Uterus (tissue), 4 donors: ENCODE data around the gene GBGT1. TPM values are rescaled to one million over a fixed set of nuclear protein-coding genes. Genes with fewer than 3 reads are reported as not detected.

Experiments
- DNase-seq, 2 donors: peaks; one replicate each; pipeline ENCODE4 v3.0.0-alpha.2; 2019 to 2020
- H3K27ac ChIP-seq, 2 donors: fragments of 200-600 bp; sonication (generic); 1 replicate in 1 of 2; 2 replicates in 1 of 2; pipeline ENCODE4 v1.5.1; 2016 to 2018
- H3K27me3 ChIP-seq, 2 donors: fragments of 200-600 bp; sonication (generic); one replicate each; pipeline ENCODE4 v1.5.1; 2018 to 2019; ENCODE audit warnings: control low read depth in 1 of 2
- H3K36me3 ChIP-seq, 2 donors: fragments of 200-600 bp; sonication (generic); one replicate each; pipeline ENCODE4 v1.5.1; 2019; ENCODE audit warnings: control low read depth in 1 of 2
- H3K4me1 ChIP-seq, 2 donors: fragments of 200-600 bp; sonication (generic); one replicate each; pipeline ENCODE4 v1.5.1; 2018 to 2019; ENCODE audit warnings: control low read depth in 1 of 2
- H3K4me3 ChIP-seq, 2 donors: fragments of 200-600 bp; sonication (generic); 1 replicate in 1 of 2; 2 replicates in 1 of 2; pipeline ENCODE4 v1.5.1; 2018 to 2019; ENCODE audit warnings: mild to moderate bottlenecking in 1 of 2
- H3K9me3 ChIP-seq, 2 donors: fragments of 200-600 bp; sonication (generic); one replicate each; pipeline ENCODE4 v1.5.1; 2019; ENCODE audit warnings: control low read depth in 1 of 2
- CTCF ChIP-seq, 4 experiments: fragments of 200-600 bp in 2 of 4; fragments of 450-650 bp in 2 of 4; sonication (generic) in 2 of 4; IDR thresholded peaks; one replicate each; pipeline ENCODE4 v1.5.1; 2016 to 2019; ENCODE audit warnings: antibody characterized with exemption in 4 of 4, mild to moderate bottlenecking in 2 of 4, moderate library complexity in 1 of 4
- POLR2A ChIP-seq, 2 donors: fragments of 450-650 bp; IDR thresholded peaks; one replicate each; pipeline ENCODE4 v1.6.1; 2016; ENCODE audit warnings: antibody characterized with exemption in 2 of 2, mild to moderate bottlenecking in 1 of 2, moderate library complexity in 1 of 2
- intact Hi-C: fragments of 100-400 bp; cut with DNase I; formaldehyde crosslinking; loops from one replicate; pipeline ENCODE4 v1.15.1; 2023; ENCODE audit warnings: low total_unique reads
- total RNA-seq, 4 donors: library from RNA; depleted of rRNA in 3 of 4; stranded (reverse); fragments of >200 nt in 3 of 4; gene quantifications; one replicate each; pipeline versions ENCODE4 v1.1.0 to v1.2.4, GENCODE V29; 2014 to 2023
- donor health status: DM: yes; HTN: yes; CAD: no.

GBGT1 gene
- total RNA-seq, 4 donors from 2014 or later, result 3.5 to 28.5 (median 9.8) TPM

GRCh38 chr9:133151041-133151440 lies 12.7 kb downstream of the GBGT1 start:
- no peak overlapping the region for H3K27ac ChIP-seq

GRCh38 chr9:133149130-133150015 lies 14.3 kb downstream of the GBGT1 start:
- intact Hi-C loops, result loop anchor here (10.0 kb wide), 1 partner anchor 125 kb away; no protein-coding TSS in a partner anchor
- H3K27me3 ChIP-seq, result no peaks in the 10 kb centered on the region
- peak overlapping the region; percentile 38 to 62 for H3K4me3 ChIP-seq
- peak; percentile 86 to 90 for DNase-seq
- H3K4me1 ChIP-seq, result peaks cover 0 to 22% of the 10 kb centered on the region in 2 donors
- H3K36me3 ChIP-seq, result no peaks in the 10 kb centered on the region
- peak; percentile 46 to 49 for TF ChIP-seq POLR2A (IDR thresholded peaks at IDR 0.05)
- TF ChIP-seq CTCF (IDR thresholded peaks at IDR 0.05), result peak in 3 of 4 experiments; percentile 23 to 40 (median 26)
- no peaks in the 10 kb centered on the region for H3K9me3 ChIP-seq
- peak overlapping the region; percentile 86 to 91 for H3K27ac ChIP-seq

More at GRCh38 chr9:133151041-133151440, 12.7 kb downstream of the GBGT1 start:
- intact Hi-C loops, result no loop called here
- Histone ChIP-seq H3K4me3 (no peak overlapping the region), H3K36me3 (no peaks in the 10 kb centered on the region), H3K27me3 (no peaks in the 10 kb centered on the region), H3K4me1 (peaks cover 0 to 17% of the 10 kb centered on the region in 2 donors), H3K9me3 (no peaks in the 10 kb centered on the region)
- no peak for TF ChIP-seq POLR2A (IDR thresholded peaks at IDR 0.05)
- no peak for TF ChIP-seq CTCF (IDR thresholded peaks at IDR 0.05)
- no peak for DNase-seq

DNA sequence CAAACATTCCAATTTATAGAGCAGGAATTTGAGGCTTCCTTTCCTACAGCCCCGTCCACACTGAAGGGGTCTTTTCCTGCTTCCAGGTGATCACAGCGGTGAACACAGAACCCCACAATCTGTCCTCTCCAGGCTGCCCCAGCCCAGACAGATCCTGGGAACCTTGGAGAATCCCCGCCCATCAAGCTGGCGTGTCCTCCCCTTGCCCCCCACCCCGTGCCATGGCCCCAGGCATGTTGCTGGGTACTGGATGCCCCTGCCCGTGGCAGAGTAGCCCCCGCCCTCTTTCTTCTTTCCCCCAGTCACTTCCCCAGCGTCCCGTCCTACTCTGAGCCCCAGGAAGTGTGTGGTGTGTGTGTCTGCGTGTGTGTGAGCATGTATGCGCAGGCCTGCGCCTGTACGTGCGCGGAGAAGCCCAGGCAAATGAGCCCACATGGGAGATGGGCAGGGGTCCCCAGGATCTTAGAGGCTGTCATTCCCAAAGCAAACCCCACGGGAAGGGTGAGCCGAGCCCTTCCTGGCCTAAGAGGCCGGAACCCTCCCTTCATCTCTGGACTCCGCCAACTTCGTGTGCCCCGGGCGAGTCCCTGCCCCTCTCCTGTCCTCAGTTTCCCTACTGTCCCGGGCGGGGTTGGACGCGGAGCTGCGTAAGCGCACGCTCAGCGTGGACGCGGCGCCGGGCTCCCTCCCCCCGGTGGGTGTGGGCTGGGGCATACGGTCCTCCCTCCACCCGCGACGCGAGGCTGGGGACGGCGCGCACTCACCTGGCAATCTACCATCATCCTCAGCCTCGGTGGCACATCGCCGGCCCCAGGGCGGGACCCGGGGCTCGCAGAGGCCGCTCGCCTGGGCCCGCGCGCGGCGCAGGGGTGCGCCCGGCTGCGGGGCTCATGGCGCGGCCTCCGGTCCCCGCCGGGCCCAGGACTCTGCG lies 15.2 kb downstream of the GBGT1 start:
- peak; percentile 57 to 68 for DNase-seq
- TF ChIP-seq POLR2A (IDR thresholded peaks at IDR 0.05), result peak in 1 of 2 donors; percentile 19
- TF ChIP-seq CTCF (IDR thresholded peaks at IDR 0.05), result peak in 1 of 4 experiments; percentile 14
- H3K4me1 ChIP-seq, result peaks cover 4 to 27% of the 10 kb centered on the region in 2 donors
- no peaks in the 10 kb centered on the region for H3K27me3 ChIP-seq
- no peaks in the 10 kb centered on the region for H3K9me3 ChIP-seq
- H3K4me3 ChIP-seq, result peak overlapping the region; percentile 62 to 74
- no peaks in the 10 kb centered on the region for H3K36me3 ChIP-seq
- intact Hi-C loops, result loop anchor here (10.0 kb wide), 1 partner anchor 124 kb away; no protein-coding TSS in a partner anchor
- peak overlapping the region; percentile 86 to 91 for H3K27ac ChIP-seq

DNA sequence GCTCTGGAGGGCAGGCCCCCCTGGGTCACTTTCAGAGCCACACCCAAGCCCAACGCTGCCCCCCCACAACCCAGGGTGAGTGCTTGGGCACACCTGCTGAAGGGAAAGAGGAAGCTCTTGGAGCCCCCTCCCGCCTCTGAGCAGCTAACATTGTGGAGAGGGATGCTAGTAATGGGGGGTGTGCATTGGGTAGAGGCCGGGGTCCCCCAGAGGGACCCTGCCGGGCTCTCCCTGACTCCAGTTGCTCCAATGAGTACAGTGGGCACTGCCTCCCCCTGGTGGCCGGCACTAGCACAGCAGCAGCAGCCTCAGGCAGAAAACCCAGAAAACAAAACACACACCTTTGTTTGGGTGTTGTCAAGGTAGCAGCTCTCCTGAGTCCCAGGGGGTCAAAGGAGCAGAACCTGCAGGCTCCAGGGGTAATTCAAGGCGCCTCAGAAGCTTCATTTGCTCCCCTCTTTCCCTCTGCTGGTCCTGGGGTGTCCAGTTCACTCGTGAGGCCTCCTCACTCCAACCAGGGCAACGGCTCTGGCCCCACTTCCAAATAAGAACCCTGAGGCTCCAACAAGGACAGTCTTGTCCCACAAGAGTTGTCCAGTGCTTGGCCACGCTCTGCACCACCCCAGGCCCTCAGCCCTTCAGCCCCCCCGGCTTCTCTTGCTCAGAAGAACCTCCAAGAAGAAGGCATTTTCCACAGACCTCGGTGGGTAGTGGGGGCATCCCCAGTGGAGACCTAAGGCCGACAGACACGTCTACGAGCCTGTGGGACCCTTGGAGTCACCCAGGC lies 16.1 kb downstream of the GBGT1 start:
- H3K4me1 ChIP-seq, result peaks cover 4 to 30% of the 10 kb centered on the region in 2 donors
- H3K27ac ChIP-seq, result peak overlapping the region; percentile 86 to 91
- intact Hi-C loops, result loop anchor here (10.0 kb wide), 1 partner anchor 123 kb away; no protein-coding TSS in a partner anchor
- no peaks in the 10 kb centered on the region for H3K9me3 ChIP-seq
- H3K27me3 ChIP-seq, result no peaks in the 10 kb centered on the region
- TF ChIP-seq CTCF (IDR thresholded peaks at IDR 0.05), result peak; percentile 92 to 97 (median 96)
- no peak for TF ChIP-seq POLR2A (IDR thresholded peaks at IDR 0.05)
- peak; percentile 78 for DNase-seq
- H3K36me3 ChIP-seq, result no peaks in the 10 kb centered on the region
- H3K4me3 ChIP-seq, result peak overlapping the region; percentile 62 to 74
